NOMO-1 treated with DMSO at 0.1 percent for 48 hours (cell line): ENCODE data around the gene PGBD1.
"Not testable (repeated sequence)": the region's sequence is repeated elsewhere in the genome, so short reads cannot be mapped to it uniquely, and the experiment has no call there.

Source experiments
- DNase-seq: peaks from one replicate; lab custom pipeline; 2025; ENCODE audit not compliant: unreplicated experiment; lab: John Stamatoyannopoulos, UW

The PGBD1 gene

GRCh38 chr6:28266962-28267694 lies 14.2 kb upstream of the PGBD1 start, which contains the start of gene ZSCAN26:
Gene ZSCAN26, plus strand, starts transcription at chr6:28267143. Its CDS starts 4,777 bp downstream, at chr6:28271920.
- DNase-seq, result peak; percentile 72

- DNase-seq, result no peak
Observed at GRCh38 chr6:28267695-28268059, 13.7 kb upstream of the PGBD1 start.

GRCh38 chr6:28269492-28269891 lies 11.9 kb upstream of the PGBD1 start:
- peak; percentile 6 for DNase-seq

- DNase-seq, result no peak
Observed at GRCh38 chr6:28274888-28275287, 6.5 kb upstream of the PGBD1 start.

- DNase-seq, result no peak
Observed at GRCh38 chr6:28277746-28278145, 3.6 kb upstream of the PGBD1 start.

- DNase-seq, result no peak
Observed at GRCh38 chr6:28280595-28281287, 631 bp upstream of the PGBD1 start.

GRCh38 chr6:28282926-28283325 lies 1.6 kb downstream of the PGBD1 start:
- no peak for DNase-seq

- no peak for DNase-seq
Observed at GRCh38 chr6:28291573-28291972, 10.2 kb downstream of the PGBD1 start.

- no peak for DNase-seq
Observed at GRCh38 chr6:28295326-28295725, 14.0 kb downstream of the PGBD1 start.

- DNase-seq, result no peak
Observed at GRCh38 chr6:28296520-28297060, 15.2 kb downstream of the PGBD1 start.

GRCh38 chr6:28303570-28303969 lies 22.2 kb downstream of the PGBD1 start:
- DNase-seq, result no peak

GRCh38 chr6:28306363-28306762 lies 25.0 kb downstream of the PGBD1 start:
- not testable (repeated sequence) for DNase-seq

GRCh38 chr6:28311139-28311823 lies 29.9 kb downstream of the PGBD1 start:
- DNase-seq, result no peak

GRCh38 chr6:28312939-28313338 lies 31.6 kb downstream of the PGBD1 start:
- DNase-seq, result no peak

- DNase-seq, result no peak
Observed at GRCh38 chr6:28315628-28316027, 34.3 kb downstream of the PGBD1 start.

GRCh38 chr6:28317866-28318265 lies 36.5 kb downstream of the PGBD1 start:
- DNase-seq, result not testable (repeated sequence)

GRCh38 chr6:28322661-28323060 lies 41.3 kb downstream of the PGBD1 start:
- no peak for DNase-seq

- no peak for DNase-seq
Observed at GRCh38 chr6:28323813-28324424, 42.5 kb downstream of the PGBD1 start.

- DNase-seq, result no peak
Observed at GRCh38 chr6:28326371-28326948, 45.1 kb downstream of the PGBD1 start.

- no peak for DNase-seq
Observed at GRCh38 chr6:28330041-28330440, 48.7 kb downstream of the PGBD1 start.

- no peak for DNase-seq
Observed at GRCh38 chr6:28333047-28333446, 51.7 kb downstream of the PGBD1 start.
